Spleen (tissue), 7 donors: ENCODE measurements around the gene LRP11.

Source experiments
- CTCF ChIP-seq, 11 experiments: fragments of 200-600 bp in 7 of 11; fragments of 450-650 bp in 4 of 11; sonication (generic) in 4 of 11; IDR thresholded peaks in 8 of 11; conservative IDR thresholded peaks in 3 of 11; 1 replicate in 7 of 11; 2 replicates in 4 of 11; pipeline versions ENCODE4 v1.4.0 to v1.8.0; 2016 to 2021; ENCODE audit warnings: antibody characterized with exemption in 11 of 11, inconsistent platforms in 4 of 11, mild to moderate bottlenecking in 1 of 11
- POLR2AphosphoS5 ChIP-seq, 3 donors: sonication (generic); formaldehyde crosslinking; IDR thresholded peaks; one replicate each; pipeline ENCODE4 v1.5.1; 2017; ENCODE audit warnings: antibody characterized with exemption in 3 of 3
- donor health status: DM: no; HTN: no; CAD: no; lungs with moderate emphysema.
- donor health status: DM: no; HTN: no; CAD: no.
- donor health status: DM: no; HTN: no; CAD: no.

GRCh38 chr6:149806127-149806526 is 58.0 kb downstream of the LRP11 start:
- TF ChIP-seq CTCF (IDR thresholded peaks at IDR 0.05 in 8 of 11, conservative IDR thresholded peaks at IDR 0.05 in 3 of 11) (no peak), POLR2AphosphoS5 (IDR thresholded peaks at IDR 0.05) (no peak)
